Stomach (tissue), 4 donors: Measurements from ENCODE around the gene KCNT2.

ENCODE experiments used
- POLR2A ChIP-seq, 4 donors: fragments of 450-650 bp; IDR thresholded peaks; one replicate each; pipeline ENCODE4 v1.6.1; 2016; ENCODE audit warnings: antibody characterized with exemption in 4 of 4, control low read depth in 2 of 4, mild to moderate bottlenecking in 1 of 4, moderate library complexity in 1 of 4
- TF ChIP-seq, protein P1 (sequence below), 7 experiments: fragments of 450-650 bp in 4 of 7; fragments of 200-600 bp in 3 of 7; sonication (generic) in 3 of 7; IDR thresholded peaks; one replicate each; pipeline ENCODE4 v1.5.1; 2016 to 2019; ENCODE audit warnings: antibody characterized with exemption in 7 of 7, control low read depth in 2 of 7, mild to moderate bottlenecking in 1 of 7

GRCh38 chr1:196255762-196256161 is 352.5 kb downstream of the KCNT2 start:
- TF ChIP-seq, protein P1, sequence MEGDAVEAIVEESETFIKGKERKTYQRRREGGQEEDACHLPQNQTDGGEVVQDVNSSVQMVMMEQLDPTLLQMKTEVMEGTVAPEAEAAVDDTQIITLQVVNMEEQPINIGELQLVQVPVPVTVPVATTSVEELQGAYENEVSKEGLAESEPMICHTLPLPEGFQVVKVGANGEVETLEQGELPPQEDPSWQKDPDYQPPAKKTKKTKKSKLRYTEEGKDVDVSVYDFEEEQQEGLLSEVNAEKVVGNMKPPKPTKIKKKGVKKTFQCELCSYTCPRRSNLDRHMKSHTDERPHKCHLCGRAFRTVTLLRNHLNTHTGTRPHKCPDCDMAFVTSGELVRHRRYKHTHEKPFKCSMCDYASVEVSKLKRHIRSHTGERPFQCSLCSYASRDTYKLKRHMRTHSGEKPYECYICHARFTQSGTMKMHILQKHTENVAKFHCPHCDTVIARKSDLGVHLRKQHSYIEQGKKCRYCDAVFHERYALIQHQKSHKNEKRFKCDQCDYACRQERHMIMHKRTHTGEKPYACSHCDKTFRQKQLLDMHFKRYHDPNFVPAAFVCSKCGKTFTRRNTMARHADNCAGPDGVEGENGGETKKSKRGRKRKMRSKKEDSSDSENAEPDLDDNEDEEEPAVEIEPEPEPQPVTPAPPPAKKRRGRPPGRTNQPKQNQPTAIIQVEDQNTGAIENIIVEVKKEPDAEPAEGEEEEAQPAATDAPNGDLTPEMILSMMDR (IDR thresholded peaks at IDR 0.05), result no peak
- TF ChIP-seq POLR2A (IDR thresholded peaks at IDR 0.05), result no peak
